Measurements from ENCODE around the gene MRPS21.
A peak's percentile ranks its signal among the peaks of the same experiment; 100 is the strongest.
"Not testable (repeated sequence)": the region's sequence is repeated elsewhere in the genome, so short reads cannot be mapped to it uniquely, and the experiment has no call there.

MRPS21 gene

GRCh38 chr1:150302338-150302737 is 8.7 kb downstream of the MRPS21 start:
- no peak overlapping the region for H3K27ac ChIP-seq
- TF ChIP-seq CTCF (conservative IDR thresholded peaks at IDR 0.05) (no peak), ZFX (IDR thresholded peaks at IDR 0.05) (no peak)

- no peak overlapping the region for H3K27ac ChIP-seq
- no peak for TF ChIP-seq CTCF (conservative IDR thresholded peaks at IDR 0.05)
- TF ChIP-seq ZFX (IDR thresholded peaks at IDR 0.05), result no peak
Measured at GRCh38 chr1:150302902-150303301, 9.2 kb downstream of the MRPS21 start.

DNA sequence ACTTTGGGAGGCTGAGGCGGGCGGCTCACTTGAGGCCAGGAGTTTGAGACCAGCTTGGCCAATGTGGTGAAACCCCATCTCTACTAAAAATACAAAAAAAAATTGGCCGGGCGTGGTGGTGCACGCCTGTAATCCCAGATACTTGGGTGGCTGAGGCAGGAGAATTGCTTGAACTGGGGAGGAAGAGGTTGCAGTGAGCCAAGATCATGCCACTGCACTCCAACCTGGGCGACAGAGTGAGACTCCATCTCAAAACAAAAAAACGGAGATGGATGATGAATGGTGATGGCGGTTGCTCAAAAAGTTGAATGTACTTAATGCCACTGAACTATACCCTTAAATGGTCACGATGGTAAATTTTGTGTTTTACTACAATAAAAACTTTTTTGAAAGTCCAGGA is 14.9 kb downstream of the MRPS21 start:
- not testable (repeated sequence) for H3K27ac ChIP-seq

GRCh38 chr1:150309758-150310508 is 16.3 kb downstream of the MRPS21 start:
- no peak overlapping the region for H3K27ac ChIP-seq
- TF ChIP-seq ZFX (IDR thresholded peaks at IDR 0.05) (no peak), CTCF (conservative IDR thresholded peaks at IDR 0.05) (no peak)

DNA sequence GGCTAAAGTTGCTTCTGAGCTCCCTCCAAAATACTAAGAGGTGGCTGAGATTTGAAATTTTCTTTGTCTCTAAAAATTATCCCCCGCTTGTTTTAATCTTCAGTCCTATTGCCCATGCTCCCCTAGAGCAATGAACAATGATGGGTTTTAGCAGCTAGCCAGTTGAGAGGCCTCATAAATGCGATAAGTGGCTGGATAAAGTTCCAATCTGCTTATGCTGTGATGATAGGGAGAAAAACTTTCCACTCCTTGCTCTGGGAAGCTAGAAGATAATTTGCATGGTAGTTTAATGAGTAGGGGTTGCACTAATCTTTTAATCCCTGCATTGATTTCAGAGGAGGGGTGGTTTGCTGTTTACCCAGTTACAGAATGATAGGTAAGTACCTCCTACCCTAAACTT is 18.1 kb downstream of the MRPS21 start:
- no peak overlapping the region for H3K27ac ChIP-seq
- TF ChIP-seq CTCF (conservative IDR thresholded peaks at IDR 0.05) (no peak), ZFX (IDR thresholded peaks at IDR 0.05) (no peak)

DNA sequence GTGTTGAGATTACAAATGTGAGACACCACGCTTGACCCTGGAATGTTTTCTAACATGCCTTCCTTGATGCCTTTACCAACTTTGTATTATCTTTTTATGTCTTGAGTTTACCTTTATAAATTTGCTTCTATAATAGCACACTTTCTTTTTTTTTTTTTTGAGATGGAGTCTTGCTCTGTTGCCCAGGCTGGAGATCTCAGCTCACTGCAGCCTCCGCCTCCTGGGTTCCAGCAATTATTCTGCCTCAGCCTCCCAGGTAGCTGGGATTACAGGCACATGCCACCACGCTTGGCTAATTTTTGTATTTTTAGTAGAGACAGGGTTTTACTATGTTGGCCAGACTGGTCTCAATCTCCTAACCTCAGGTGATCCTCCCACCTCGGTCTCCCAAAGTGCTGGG is 21.0 kb downstream of the MRPS21 start:
- H3K27ac ChIP-seq, result not testable (repeated sequence)

- TF ChIP-seq ZFX (IDR thresholded peaks at IDR 0.05) (no peak), CTCF (conservative IDR thresholded peaks at IDR 0.05) (no peak)
- peak overlapping the region; percentile 90 for H3K27ac ChIP-seq
Measured at GRCh38 chr1:150320667-150320978, 27.0 kb downstream of the MRPS21 start.

GRCh38 chr1:150321826-150322166 is 28.1 kb downstream of the MRPS21 start:
- TF ChIP-seq CTCF (conservative IDR thresholded peaks at IDR 0.05) (no peak), ZFX (IDR thresholded peaks at IDR 0.05) (no peak)
- peak overlapping the region; percentile 90 for H3K27ac ChIP-seq
